Measurements from ENCODE around the gene HGF. TPM values are rescaled to one million over a fixed set of nuclear protein-coding genes. Genes with fewer than 3 reads are reported as not detected.

HGF gene
- total RNA-seq, 2 experiments from 2014 or later, result not detected

GRCh38 chr7:81754918-81755696 is 14.7 kb downstream of the HGF start:
- H3K4me1 ChIP-seq (ENCODE audit: insufficient read depth, low read length), result no peaks in the 10 kb centered on the region
- H3K27ac ChIP-seq (ENCODE audit: low read depth in 1 of 2, low read length in 2 of 2), result no peak overlapping the region
- Mint-ChIP-seq H3K9me3 (no peaks in the 10 kb centered on the region), H3K36me3 (ENCODE audit: low read depth) (no peaks in the 10 kb centered on the region), H3K27me3 (no peaks in the 10 kb centered on the region), H3K4me3 (no peak overlapping the region), H3K4me1 (ENCODE audit: low read depth) (no peaks in the 10 kb centered on the region), H3K27ac (no peak overlapping the region)
- intact Hi-C loops (cut with DNase I, micrococcal nuclease), result no loop called here
- POLR2A ChIA-PET, result no interaction called here
- H3K36me3 ChIP-seq (ENCODE audit: insufficient read depth, low read length), result no peaks in the 10 kb centered on the region
- CTCF ChIA-PET, result no interaction called here
- TF ChIP-seq, protein P1, sequence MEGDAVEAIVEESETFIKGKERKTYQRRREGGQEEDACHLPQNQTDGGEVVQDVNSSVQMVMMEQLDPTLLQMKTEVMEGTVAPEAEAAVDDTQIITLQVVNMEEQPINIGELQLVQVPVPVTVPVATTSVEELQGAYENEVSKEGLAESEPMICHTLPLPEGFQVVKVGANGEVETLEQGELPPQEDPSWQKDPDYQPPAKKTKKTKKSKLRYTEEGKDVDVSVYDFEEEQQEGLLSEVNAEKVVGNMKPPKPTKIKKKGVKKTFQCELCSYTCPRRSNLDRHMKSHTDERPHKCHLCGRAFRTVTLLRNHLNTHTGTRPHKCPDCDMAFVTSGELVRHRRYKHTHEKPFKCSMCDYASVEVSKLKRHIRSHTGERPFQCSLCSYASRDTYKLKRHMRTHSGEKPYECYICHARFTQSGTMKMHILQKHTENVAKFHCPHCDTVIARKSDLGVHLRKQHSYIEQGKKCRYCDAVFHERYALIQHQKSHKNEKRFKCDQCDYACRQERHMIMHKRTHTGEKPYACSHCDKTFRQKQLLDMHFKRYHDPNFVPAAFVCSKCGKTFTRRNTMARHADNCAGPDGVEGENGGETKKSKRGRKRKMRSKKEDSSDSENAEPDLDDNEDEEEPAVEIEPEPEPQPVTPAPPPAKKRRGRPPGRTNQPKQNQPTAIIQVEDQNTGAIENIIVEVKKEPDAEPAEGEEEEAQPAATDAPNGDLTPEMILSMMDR (IDR thresholded peaks at IDR 0.05), result no peak
- no peaks in the 10 kb centered on the region for H3K9me3 ChIP-seq (ENCODE audit: control insufficient read depth in 1 of 2, insufficient read depth in 1 of 2, low read length in 2 of 2)
- ATAC-seq (ENCODE audit: poor library complexity) (no peak), DNase-seq (no peak)
- no peak overlapping the region for H3K4me3 ChIP-seq (ENCODE audit: low read length)
- no peaks in the 10 kb centered on the region for H3K27me3 ChIP-seq (ENCODE audit: control insufficient read depth in 1 of 2, insufficient read depth in 2 of 2, low read length in 2 of 2)

GRCh38 chr7:81753392-81753791 is 16.5 kb downstream of the HGF start:
- H3K4me3 Mint-ChIP-seq, result no peak overlapping the region
- H3K36me3 Mint-ChIP-seq (ENCODE audit: low read depth), result no peaks in the 10 kb centered on the region
- Histone ChIP-seq H3K36me3 (ENCODE audit: insufficient read depth, low read length) (no peaks in the 10 kb centered on the region), H3K27me3 (ENCODE audit: control insufficient read depth in 1 of 2, insufficient read depth in 2 of 2, low read length in 2 of 2) (no peaks in the 10 kb centered on the region), H3K4me1 (ENCODE audit: insufficient read depth, low read length) (no peaks in the 10 kb centered on the region), H3K9me3 (ENCODE audit: control insufficient read depth in 1 of 2, insufficient read depth in 1 of 2, low read length in 2 of 2) (no peaks in the 10 kb centered on the region), H3K4me3 (ENCODE audit: low read length) (no peak overlapping the region), H3K27ac (ENCODE audit: low read depth in 1 of 2, low read length in 2 of 2) (no peak overlapping the region)
- H3K27ac Mint-ChIP-seq, result no peak overlapping the region
- no peaks in the 10 kb centered on the region for H3K4me1 Mint-ChIP-seq (ENCODE audit: low read depth)
- no peak for DNase-seq
- no peaks in the 10 kb centered on the region for H3K27me3 Mint-ChIP-seq
- no peaks in the 10 kb centered on the region for H3K9me3 Mint-ChIP-seq
- TF ChIP-seq, protein P1 (IDR thresholded peaks at IDR 0.05), result no peak
- CTCF ChIA-PET, result no interaction called here
- no peak for ATAC-seq (ENCODE audit: poor library complexity)
- POLR2A ChIA-PET, result no interaction called here
- intact Hi-C loops (cut with DNase I, micrococcal nuclease), result no loop called here

GRCh38 chr7:81752318-81752714 is 17.5 kb downstream of the HGF start:
- H3K36me3 ChIP-seq (ENCODE audit: insufficient read depth, low read length), result no peaks in the 10 kb centered on the region
- Mint-ChIP-seq H3K4me1 (ENCODE audit: low read depth) (no peaks in the 10 kb centered on the region), H3K36me3 (ENCODE audit: low read depth) (no peaks in the 10 kb centered on the region), H3K4me3 (no peak overlapping the region), H3K9me3 (no peaks in the 10 kb centered on the region), H3K27ac (no peak overlapping the region), H3K27me3 (no peaks in the 10 kb centered on the region)
- ChIA-PET CTCF (no interaction called here), POLR2A (no interaction called here)
- H3K27ac ChIP-seq (ENCODE audit: low read depth in 1 of 2, low read length in 2 of 2), result no peak overlapping the region
- no peaks in the 10 kb centered on the region for H3K4me1 ChIP-seq (ENCODE audit: insufficient read depth, low read length)
- intact Hi-C loops (cut with DNase I, micrococcal nuclease), result no loop called here
- H3K9me3 ChIP-seq (ENCODE audit: control insufficient read depth in 1 of 2, insufficient read depth in 1 of 2, low read length in 2 of 2), result peaks cover 0 to 3% of the 10 kb centered on the region in 2 experiments
- no peaks in the 10 kb centered on the region for H3K27me3 ChIP-seq (ENCODE audit: control insufficient read depth in 1 of 2, insufficient read depth in 2 of 2, low read length in 2 of 2)
- TF ChIP-seq, protein P1 (IDR thresholded peaks at IDR 0.05), result no peak
- ATAC-seq (ENCODE audit: poor library complexity), result no peak
- no peak overlapping the region for H3K4me3 ChIP-seq (ENCODE audit: low read length)
- DNase-seq, result no peak
